Left ventricle myocardium inferior (tissue), 1 donor: Measurements from ENCODE around the gene CHRNA7. TPM values are rescaled to one million over a fixed set of nuclear protein-coding genes. Genes with fewer than 3 reads are reported as not detected.
A peak's percentile ranks its signal among the peaks of the same experiment; 100 is the strongest.

Source experiments
- DNase-seq: peaks from one replicate; pipeline ENCODE4 v3.0.0-alpha.2; 2020
- H3K27ac ChIP-seq: fragments of 200-600 bp; replicated peaks from 2 replicates; pipeline ENCODE4 v1.8.0; 2021
- H3K27me3 ChIP-seq: fragments of 200-600 bp; 2 replicates; pipeline ENCODE4 v1.8.0; 2021; ENCODE audit warnings: low read depth
- H3K36me3 ChIP-seq: fragments of 200-600 bp; 2 replicates; pipeline ENCODE4 v1.8.0; 2021
- H3K4me1 ChIP-seq: fragments of 200-600 bp; 2 replicates; pipeline ENCODE4 v1.8.0; 2021
- H3K4me3 ChIP-seq: fragments of 200-600 bp; 2 replicates; pipeline ENCODE4 v1.8.0; 2021; ENCODE audit warnings: mild to moderate bottlenecking, moderate library complexity
- H3K9me3 ChIP-seq: fragments of 200-600 bp; replicated peaks from 2 replicates; pipeline ENCODE4 v1.8.0; 2021
- CTCF ChIP-seq: fragments of 200-600 bp; IDR thresholded peaks from 2 replicates; pipeline ENCODE4 v1.8.0; 2021; ENCODE audit warnings: antibody characterized with exemption, mild to moderate bottlenecking, borderline replicate concordance
- intact Hi-C: fragments of 100-400 bp; cut with micrococcal nuclease; formaldehyde crosslinking; loops from one replicate; pipeline ENCODE4 v1.11.0; 2022
- total RNA-seq: library from RNA; stranded (reverse); fragmentation: NEBNext Ultra II Directional; extraction: Animal tissue kit (Norgen Biotek cat#: 25700); gene quantifications from one replicate; pipeline ENCODE4 v1.2.1, GENCODE V29; 2021
- donor health status: DM: no; HTN: yes; CAD: no; lungs with severe emphysema.

CHRNA7 gene
- total RNA-seq, 1 donor from 2014 or later = 0.60 TPM

GRCh38 chr15:32029409-32029861 lies 880 bp upstream of the CHRNA7 start:
- peaks cover 19% of the 10 kb centered on the region for H3K4me1 ChIP-seq
- H3K36me3 ChIP-seq = no peaks in the 10 kb centered on the region
- peak; percentile 45 for TF ChIP-seq CTCF
- peak overlapping the region; percentile 73 for H3K4me3 ChIP-seq
- no peak overlapping the region for H3K27ac ChIP-seq
- peaks cover 81% of the 10 kb centered on the region for H3K27me3 ChIP-seq
- intact Hi-C loops = no loop called here
- H3K9me3 ChIP-seq = no peaks in the 10 kb centered on the region
- DNase-seq = no peak

- H3K27me3 ChIP-seq = peaks cover 80% of the 10 kb centered on the region
- DNase-seq = no peak
- peaks cover 19% of the 10 kb centered on the region for H3K4me1 ChIP-seq
- H3K4me3 ChIP-seq = peak overlapping the region; percentile 73
- intact Hi-C loops = no loop called here
- no peak for TF ChIP-seq CTCF
- H3K9me3 ChIP-seq = no peaks in the 10 kb centered on the region
- peak overlapping the region; percentile 23 for H3K27ac ChIP-seq
- H3K36me3 ChIP-seq = no peaks in the 10 kb centered on the region
Measured at GRCh38 chr15:32030795-32031194, 480 bp downstream of the CHRNA7 start.

- DNase-seq = no peak
- Histone ChIP-seq H3K27ac (no peak overlapping the region), H3K9me3 (no peaks in the 10 kb centered on the region), H3K36me3 (no peaks in the 10 kb centered on the region), H3K4me1 (peaks cover 19% of the 10 kb centered on the region), H3K27me3 (peaks cover 64% of the 10 kb centered on the region), H3K4me3 (no peak overlapping the region)
- intact Hi-C loops = no loop called here
- no peak for TF ChIP-seq CTCF
Measured at GRCh38 chr15:32033186-32033890, 3.0 kb downstream of the CHRNA7 start.

- Histone ChIP-seq H3K27me3 (peaks cover 57% of the 10 kb centered on the region), H3K4me3 (no peak overlapping the region), H3K9me3 (no peaks in the 10 kb centered on the region), H3K4me1 (peaks cover 18% of the 10 kb centered on the region), H3K36me3 (no peaks in the 10 kb centered on the region), H3K27ac (no peak overlapping the region)
- no peak for TF ChIP-seq CTCF
- intact Hi-C loops = no loop called here
- no peak for DNase-seq
Measured at GRCh38 chr15:32034106-32034505, 3.8 kb downstream of the CHRNA7 start.

- H3K4me1 ChIP-seq = peaks cover 9% of the 10 kb centered on the region
- TF ChIP-seq CTCF = no peak
- H3K9me3 ChIP-seq = no peaks in the 10 kb centered on the region
- intact Hi-C loops = no loop called here
- no peaks in the 10 kb centered on the region for H3K36me3 ChIP-seq
- peaks cover 47% of the 10 kb centered on the region for H3K27me3 ChIP-seq
- H3K27ac ChIP-seq = no peak overlapping the region
- H3K4me3 ChIP-seq = no peak overlapping the region
- DNase-seq = no peak
Measured at GRCh38 chr15:32035285-32035684, 5.0 kb downstream of the CHRNA7 start.
